AG04450 (cell line): ENCODE measurements around the gene STPG3. TPM values are rescaled to one million over a fixed set of nuclear protein-coding genes. Genes with fewer than 3 reads are reported as not detected.

Source experiments
- CTCF ChIA-PET: fragments of 300-600, 350-600 bp; formaldehyde crosslinking; extraction: SDS; loops from one replicate; lab custom pipeline; 2022; ENCODE audit warnings: antibody characterized with exemption, inconsistent platforms; lab: Charles Lee
- POLR2A ChIA-PET: fragments of 350-600 bp; formaldehyde crosslinking; extraction: SDS; loops from one replicate; lab custom pipeline; 2021; ENCODE audit warnings: antibody characterized with exemption, inconsistent platforms; lab: Yijun Ruan, JAX
- DNase-seq: peaks from one replicate; pipeline ENCODE4 v3.0.0-alpha.2; 2011; ENCODE audit warnings: low read depth, low spot score
- H3K27ac ChIP-seq: one replicate; pipeline ENCODE4 v1.5.1; 2012; ENCODE audit warnings: low read depth, low read length, control low read depth
- H3K27me3 ChIP-seq: one replicate; pipeline ENCODE4 v1.6.0; 2012; ENCODE audit warnings: low read length; ENCODE audit not compliant: control insufficient read depth, insufficient read depth
- H3K4me3 ChIP-seq: 2 replicates; pipeline ENCODE4 v1.5.1; 2011; ENCODE audit warnings: mild to moderate bottlenecking, low read depth, low read length, control low read depth
- H3K9me3 ChIP-seq: 2 replicates; pipeline ENCODE4 v1.5.1; 2012; ENCODE audit warnings: low read length; ENCODE audit not compliant: control insufficient read depth, insufficient read depth
- CTCF ChIP-seq: IDR thresholded peaks from 2 replicates; pipeline ENCODE4 v1.5.1; 2011; ENCODE audit warnings: low read depth, low read length, control low read depth, inconsistent platforms
- polyA plus RNA-seq: library from polyadenylated mRNA; depleted of rRNA; stranded (reverse); fragments of >200 nt; gene quantifications from 2 replicates; pipeline ENCODE4 v1.2.3, GENCODE V29; 2011

Gene STPG3
- polyA plus RNA-seq, 1 experiment, result not detected

- CTCF ChIA-PET, result no interaction called here
- POLR2A ChIA-PET, result no interaction called here
- TF ChIP-seq CTCF, result no peak
- no peaks in the 10 kb centered on the region for H3K27me3 ChIP-seq
- no peak for DNase-seq
- H3K4me3 ChIP-seq, result peak overlapping the region; percentile 97
- peak overlapping the region; percentile 21 for H3K27ac ChIP-seq
- H3K9me3 ChIP-seq, result no peaks in the 10 kb centered on the region; the same call in 1 of the 2 replicates
Measured at GRCh38 chr9:137206602-137207001, 44.5 kb upstream of the STPG3 start.

GRCh38 chr9:137211532-137211931, 39.6 kb upstream of the STPG3 start:
- Histone ChIP-seq H3K9me3 (no peaks in the 10 kb centered on the region; the same call in 1 of the 2 replicates), H3K27ac (no peak overlapping the region), H3K27me3 (no peaks in the 10 kb centered on the region), H3K4me3 (no peak overlapping the region)
- ChIA-PET POLR2A (no interaction called here), CTCF (no interaction called here)
- TF ChIP-seq CTCF, result no peak
- no peak for DNase-seq

GRCh38 chr9:137212520-137212919, 38.6 kb upstream of the STPG3 start:
- Histone ChIP-seq H3K27me3 (no peaks in the 10 kb centered on the region), H3K9me3 (no peaks in the 10 kb centered on the region; the same call in 1 of the 2 replicates), H3K4me3 (no peak overlapping the region), H3K27ac (no peak overlapping the region)
- POLR2A ChIA-PET, result no interaction called here
- no peak for DNase-seq
- CTCF ChIA-PET, result no interaction called here
- TF ChIP-seq CTCF, result no peak

GRCh38 chr9:137213160-137214060, 37.7 kb upstream of the STPG3 start:
- no peak for TF ChIP-seq CTCF
- no peak for DNase-seq
- Histone ChIP-seq H3K9me3 (no peaks in the 10 kb centered on the region; the same call in 1 of the 2 replicates), H3K4me3 (no peak overlapping the region), H3K27me3 (no peaks in the 10 kb centered on the region), H3K27ac (no peak overlapping the region)
- ChIA-PET CTCF (no interaction called here), POLR2A (interaction anchor here (0.9 to 2.1 kb wide), 3 partner anchors 13 to 27 kb away, joined by 3 to 5 read pairs (median 3); partner anchors contain the start of genes TPRN and TUBB4B)

GRCh38 chr9:137214620-137215019, 36.5 kb upstream of the STPG3 start:
- H3K27me3 ChIP-seq, result no peaks in the 10 kb centered on the region
- no peak for TF ChIP-seq CTCF
- DNase-seq, result no peak
- no peak overlapping the region for H3K4me3 ChIP-seq
- no peak overlapping the region for H3K27ac ChIP-seq
- ChIA-PET POLR2A (interaction anchor here (2.1 kb wide), 1 partner anchor 26 kb away, joined by 5 read pairs; the partner anchor contains the start of gene TUBB4B), CTCF (no interaction called here)
- H3K9me3 ChIP-seq, result no peaks in the 10 kb centered on the region; the same call in 1 of the 2 replicates
